Transverse colon (tissue), 4 donors: Measurements from ENCODE around the gene DUSP11. TPM values are rescaled to one million over a fixed set of nuclear protein-coding genes. Genes with fewer than 3 reads are reported as not detected.

Source experiments
- DNase-seq: peaks from one replicate; pipeline ENCODE4 v3.0.0-alpha.2; 2019
- H3K27ac ChIP-seq, 4 donors: fragments of 200-600 bp; sonication (generic); 2 replicates each; pipeline ENCODE4 v1.5.1; 2016 to 2018; ENCODE audit warnings: inconsistent platforms in 4 of 4
- H3K27me3 ChIP-seq: fragments of 200-600 bp; sonication (generic); 2 replicates; pipeline ENCODE4 v1.5.1; 2017; ENCODE audit warnings: inconsistent platforms
- H3K36me3 ChIP-seq, 4 donors: fragments of 200-600 bp; sonication (generic); 2 replicates each; pipeline ENCODE4 v1.5.1; 2017 to 2019; ENCODE audit warnings: inconsistent platforms in 4 of 4
- H3K4me1 ChIP-seq, 4 donors: fragments of 200-600 bp; sonication (generic); 2 replicates each; pipeline ENCODE4 v1.5.1; 2017 to 2020; ENCODE audit warnings: inconsistent platforms in 4 of 4
- H3K4me3 ChIP-seq, 4 donors: fragments of 200-600 bp; sonication (generic); 1 replicate in 1 of 4; 2 replicates in 3 of 4; pipeline versions ENCODE4 v1.5.1 to v1.6.1; 2017 to 2019; ENCODE audit warnings: inconsistent platforms in 4 of 4
- H3K9me3 ChIP-seq, 2 donors: fragments of 200-600 bp; sonication (generic); 2 replicates each; pipeline ENCODE4 v1.5.1; 2017 to 2019; ENCODE audit warnings: inconsistent platforms in 2 of 2
- EP300 ChIP-seq: sonication (generic); formaldehyde crosslinking; IDR thresholded peaks from one replicate; pipeline ENCODE4 v1.6.1; 2017; ENCODE audit warnings: antibody characterized with exemption, low read depth
- POLR2A ChIP-seq: fragments of 450-650 bp; IDR thresholded peaks from one replicate; pipeline ENCODE4 v1.6.1; 2016; ENCODE audit warnings: antibody characterized with exemption, mild to moderate bottlenecking, moderate library complexity
- POLR2AphosphoS5 ChIP-seq, 3 donors: sonication (generic); formaldehyde crosslinking; IDR thresholded peaks; one replicate each; pipeline ENCODE4 v1.6.1; 2016; ENCODE audit warnings: antibody characterized with exemption in 3 of 3
- WGBS, 2 donors: methylation state at CpG; one replicate each; pipeline ENCODE4 v1.1.5; 2018; ENCODE audit warnings: low coverage in 1 of 2; 5-methylcytosine and 5-hydroxymethylcytosine counted together
- in situ Hi-C, 4 donors: fragments of 200-750 bp; cut with MboI; loops; one replicate each; pipeline versions ENCODE4 v1.15.0 to v1.15.1; 2017; ENCODE audit warnings: low sequenced_read_pairs in 3 of 4, low pct_ligation_motif_present in 1 of 4, low pct_unique_long_range_greater_than_20kb in 1 of 4
- intact Hi-C: fragments of 100-400 bp; cut with DNase I; formaldehyde crosslinking; loops from one replicate; pipeline ENCODE4 v1.15.1; 2023; ENCODE audit warnings: low total_unique reads
- total RNA-seq, 4 donors: library from RNA; depleted of rRNA; stranded (reverse); fragments of >200 nt; gene quantifications; one replicate each; pipeline ENCODE4 v1.1.0, GENCODE V29; 2016
- TF ChIP-seq, protein P1 (sequence below), 5 experiments: fragments of 200-600 bp in 3 of 5; fragments of 450-650 bp in 2 of 5; sonication (generic) in 3 of 5; IDR thresholded peaks; 1 replicate in 2 of 5; 2 replicates in 3 of 5; pipeline ENCODE4 v1.5.1; 2016 to 2017; ENCODE audit warnings: antibody characterized with exemption in 5 of 5, inconsistent platforms in 3 of 5, mild to moderate bottlenecking in 2 of 5, moderate library complexity in 1 of 5

Gene DUSP11
- total RNA-seq, 4 donors from 2014 or later, result 9.2 to 35.2 (median 30.8) TPM

DNA sequence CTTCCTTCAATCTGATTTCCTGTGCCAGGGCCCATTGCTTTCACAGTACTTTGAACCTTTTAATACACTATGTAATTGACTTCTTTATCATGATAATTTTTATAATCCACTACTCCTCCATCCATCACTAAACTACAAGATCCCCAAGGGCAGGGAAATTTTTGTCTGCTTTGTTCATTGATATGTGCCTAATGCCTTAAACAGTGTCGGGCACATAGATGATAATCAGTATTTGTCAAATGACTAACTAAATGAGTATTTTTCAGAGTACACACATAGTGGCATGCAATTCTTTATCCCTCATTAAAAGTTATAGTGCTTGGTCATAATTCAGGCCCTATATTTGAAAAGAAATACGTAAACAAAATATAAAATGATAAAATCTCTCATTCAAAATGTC lies 43.5 kb upstream of the DUSP11 start:
- Histone ChIP-seq H3K4me1 (peaks cover 0 to 13% (median 4%) of the 10 kb centered on the region in 4 donors), H3K27ac (no peak overlapping the region), H3K9me3 (no peaks in the 10 kb centered on the region), H3K36me3 (no peaks in the 10 kb centered on the region), H3K27me3 (peaks cover 3% of the 10 kb centered on the region), H3K4me3 (no peak overlapping the region)
- in situ Hi-C loops, result loop anchor here in 2 of 4 donors (10.0 to 25.0 kb wide), 3 partner anchors 171 to 514 kb away; partner anchors contain the start of genes BOLA3 (in 1 of the 2) and SLC4A5 (in 1 of the 2)
- 33 to 48% methylated on average over 2 of the region's 2 CpGs for WGBS, 2 donors
- DNase-seq, result no peak
- intact Hi-C loops, result loop anchor here (10.0 kb wide), 2 partner anchors 161 to 511 kb away; partner anchors contain the start of gene TET3
- TF ChIP-seq POLR2A (no peak), EP300 (no peak), POLR2AphosphoS5 (IDR thresholded peaks at IDR 0.05) (no peak)
- TF ChIP-seq, protein P1, sequence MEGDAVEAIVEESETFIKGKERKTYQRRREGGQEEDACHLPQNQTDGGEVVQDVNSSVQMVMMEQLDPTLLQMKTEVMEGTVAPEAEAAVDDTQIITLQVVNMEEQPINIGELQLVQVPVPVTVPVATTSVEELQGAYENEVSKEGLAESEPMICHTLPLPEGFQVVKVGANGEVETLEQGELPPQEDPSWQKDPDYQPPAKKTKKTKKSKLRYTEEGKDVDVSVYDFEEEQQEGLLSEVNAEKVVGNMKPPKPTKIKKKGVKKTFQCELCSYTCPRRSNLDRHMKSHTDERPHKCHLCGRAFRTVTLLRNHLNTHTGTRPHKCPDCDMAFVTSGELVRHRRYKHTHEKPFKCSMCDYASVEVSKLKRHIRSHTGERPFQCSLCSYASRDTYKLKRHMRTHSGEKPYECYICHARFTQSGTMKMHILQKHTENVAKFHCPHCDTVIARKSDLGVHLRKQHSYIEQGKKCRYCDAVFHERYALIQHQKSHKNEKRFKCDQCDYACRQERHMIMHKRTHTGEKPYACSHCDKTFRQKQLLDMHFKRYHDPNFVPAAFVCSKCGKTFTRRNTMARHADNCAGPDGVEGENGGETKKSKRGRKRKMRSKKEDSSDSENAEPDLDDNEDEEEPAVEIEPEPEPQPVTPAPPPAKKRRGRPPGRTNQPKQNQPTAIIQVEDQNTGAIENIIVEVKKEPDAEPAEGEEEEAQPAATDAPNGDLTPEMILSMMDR (IDR thresholded peaks at IDR 0.05), result no peak

DNA sequence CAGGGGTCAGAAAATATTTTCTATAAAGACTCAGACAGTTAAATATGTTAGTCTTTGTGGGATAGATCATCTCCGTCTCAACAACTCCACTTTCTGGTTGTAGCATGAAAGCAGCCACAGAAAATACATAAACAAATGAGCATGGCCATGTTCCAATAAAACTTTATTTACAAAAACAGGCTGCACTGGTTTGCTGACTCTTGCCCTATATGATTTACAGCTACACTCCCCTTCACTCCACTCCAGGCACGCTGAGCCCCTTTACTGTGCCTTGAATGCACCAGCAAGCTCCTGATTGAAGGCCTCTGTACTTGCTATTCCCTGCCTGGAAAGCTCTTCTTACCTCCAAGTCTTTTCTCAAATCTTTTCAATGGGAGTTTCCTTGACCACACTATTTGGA lies 43.1 kb upstream of the DUSP11 start:
- H3K4me1 ChIP-seq, result peaks cover 0 to 9% (median 2%) of the 10 kb centered on the region in 4 donors
- H3K36me3 ChIP-seq, result no peaks in the 10 kb centered on the region
- intact Hi-C loops (loop anchor here (10.0 kb wide), 2 partner anchors 162 to 512 kb away; partner anchors contain the start of gene TET3), in situ Hi-C loops (loop anchor here in 2 of 4 donors (10.0 to 25.0 kb wide), 3 partner anchors 172 to 514 kb away; partner anchors contain the start of genes BOLA3 (in 1 of the 2) and SLC4A5 (in 1 of the 2))
- no peak overlapping the region for H3K4me3 ChIP-seq
- WGBS, 2 donors, result 66% methylated on average over 2 of the region's 2 CpGs; no CpG with 5 or more reads in 1 of the 2 donors
- no peak for DNase-seq
- peaks cover 3% of the 10 kb centered on the region for H3K27me3 ChIP-seq
- H3K27ac ChIP-seq, result no peak overlapping the region
- TF ChIP-seq POLR2A, result no peak
- TF ChIP-seq, protein P1 (IDR thresholded peaks at IDR 0.05), result no peak
- no peak for TF ChIP-seq POLR2AphosphoS5 (IDR thresholded peaks at IDR 0.05)
- no peak for TF ChIP-seq EP300
- H3K9me3 ChIP-seq, result no peaks in the 10 kb centered on the region

DNA sequence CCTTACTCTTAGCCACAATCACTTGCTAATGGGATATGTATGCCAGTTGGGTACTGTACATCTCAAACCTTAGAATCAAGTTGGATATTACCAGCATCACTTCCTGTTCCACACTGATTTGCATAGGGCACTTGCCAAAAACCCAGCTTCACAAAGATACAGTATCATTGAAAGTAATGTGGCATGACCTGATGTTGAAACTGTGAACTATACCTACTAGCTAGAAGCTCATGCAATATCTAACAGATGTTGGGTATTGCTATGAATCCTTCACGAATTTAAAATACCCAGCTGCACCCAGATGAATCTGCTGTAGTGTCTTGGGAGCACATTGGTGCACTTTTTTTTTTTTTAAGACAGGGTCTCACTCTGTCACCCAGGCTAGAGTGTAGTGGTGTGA lies 42.4 kb upstream of the DUSP11 start:
- H3K9me3 ChIP-seq, result no peaks in the 10 kb centered on the region
- H3K36me3 ChIP-seq, result no peaks in the 10 kb centered on the region
- H3K27me3 ChIP-seq, result peaks cover 3% of the 10 kb centered on the region
- H3K4me3 ChIP-seq, result no peak overlapping the region
- intact Hi-C loops, result loop anchor here (10.0 kb wide), 2 partner anchors 163 to 513 kb away; partner anchors contain the start of gene TET3
- in situ Hi-C loops, result loop anchor here in 2 of 4 donors (10.0 to 25.0 kb wide), 3 partner anchors 173 to 515 kb away; partner anchors contain the start of genes BOLA3 (in 1 of the 2) and SLC4A5 (in 1 of the 2)
- H3K4me1 ChIP-seq, result peaks cover 0 to 7% (median 0%) of the 10 kb centered on the region in 4 donors
- WGBS, 2 donors, result 56% methylated on average over 1 of the region's 1 CpG; no CpG with 5 or more reads in 1 of the 2 donors
- H3K27ac ChIP-seq, result no peak overlapping the region
- no peak for DNase-seq
- TF ChIP-seq POLR2A (no peak), POLR2AphosphoS5 (IDR thresholded peaks at IDR 0.05) (no peak), EP300 (no peak)
- TF ChIP-seq, protein P1 (IDR thresholded peaks at IDR 0.05), result no peak

DNA sequence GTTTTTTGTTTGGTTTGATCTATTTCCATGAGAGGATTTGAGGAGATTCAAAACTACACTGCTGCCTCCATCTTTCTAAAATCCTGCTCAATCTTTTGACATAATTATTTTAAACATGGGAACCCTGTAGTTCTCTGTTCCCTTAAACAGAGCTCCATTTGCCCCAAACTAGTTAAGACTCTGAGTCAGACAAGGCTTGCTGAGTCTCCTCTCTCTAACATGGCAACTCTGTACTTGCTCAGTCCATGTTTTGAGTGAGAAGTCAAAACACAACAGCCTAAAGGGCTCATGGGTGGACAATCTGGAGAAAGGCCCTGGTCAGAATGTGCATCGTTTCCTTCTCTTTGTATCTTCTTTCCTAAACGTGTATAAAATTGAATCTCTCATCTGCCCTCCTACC lies 41.8 kb upstream of the DUSP11 start:
- peaks cover 0 to 7% (median 0%) of the 10 kb centered on the region in 4 donors for H3K4me1 ChIP-seq
- 54 to 90% methylated on average over 2 of the region's 2 CpGs for WGBS, 2 donors
- H3K27ac ChIP-seq, result no peak overlapping the region
- no peaks in the 10 kb centered on the region for H3K36me3 ChIP-seq
- no peaks in the 10 kb centered on the region for H3K9me3 ChIP-seq
- peaks cover 3% of the 10 kb centered on the region for H3K27me3 ChIP-seq
- H3K4me3 ChIP-seq, result no peak overlapping the region
- TF ChIP-seq, protein P1 (IDR thresholded peaks at IDR 0.05), result no peak
- no peak for TF ChIP-seq POLR2A
- no peak for TF ChIP-seq POLR2AphosphoS5 (IDR thresholded peaks at IDR 0.05)
- TF ChIP-seq EP300, result no peak
- intact Hi-C loops (loop anchor here (10.0 kb wide), 2 partner anchors 163 to 513 kb away; partner anchors contain the start of gene TET3), in situ Hi-C loops (loop anchor here in 2 of 4 donors (10.0 to 25.0 kb wide), 3 partner anchors 173 to 516 kb away; partner anchors contain the start of genes BOLA3 (in 1 of the 2) and SLC4A5 (in 1 of the 2))
- DNase-seq, result no peak
